Coronary artery (tissue), 2 donors: ENCODE data around the gene DDHD1.

Source experiments
- DNase-seq: peaks from one replicate; pipeline ENCODE4 v3.0.0-alpha.2; 2017; ENCODE audit warnings: low spot score
- H3K27ac ChIP-seq, 2 donors: fragments of 200-600 bp; sonication (generic); one replicate each; pipeline ENCODE4 v1.5.1; 2016 to 2019
- H3K4me3 ChIP-seq: fragments of 200-600 bp; sonication (generic); 2 replicates; pipeline ENCODE4 v1.5.1; 2016; ENCODE audit warnings: mild to moderate bottlenecking, moderate library complexity
- TF ChIP-seq, protein P1 (sequence below): fragments of 200-600 bp; sonication (generic); IDR thresholded peaks from one replicate; pipeline ENCODE4 v1.5.1; 2019; ENCODE audit warnings: antibody characterized with exemption

Gene DDHD1

DNA sequence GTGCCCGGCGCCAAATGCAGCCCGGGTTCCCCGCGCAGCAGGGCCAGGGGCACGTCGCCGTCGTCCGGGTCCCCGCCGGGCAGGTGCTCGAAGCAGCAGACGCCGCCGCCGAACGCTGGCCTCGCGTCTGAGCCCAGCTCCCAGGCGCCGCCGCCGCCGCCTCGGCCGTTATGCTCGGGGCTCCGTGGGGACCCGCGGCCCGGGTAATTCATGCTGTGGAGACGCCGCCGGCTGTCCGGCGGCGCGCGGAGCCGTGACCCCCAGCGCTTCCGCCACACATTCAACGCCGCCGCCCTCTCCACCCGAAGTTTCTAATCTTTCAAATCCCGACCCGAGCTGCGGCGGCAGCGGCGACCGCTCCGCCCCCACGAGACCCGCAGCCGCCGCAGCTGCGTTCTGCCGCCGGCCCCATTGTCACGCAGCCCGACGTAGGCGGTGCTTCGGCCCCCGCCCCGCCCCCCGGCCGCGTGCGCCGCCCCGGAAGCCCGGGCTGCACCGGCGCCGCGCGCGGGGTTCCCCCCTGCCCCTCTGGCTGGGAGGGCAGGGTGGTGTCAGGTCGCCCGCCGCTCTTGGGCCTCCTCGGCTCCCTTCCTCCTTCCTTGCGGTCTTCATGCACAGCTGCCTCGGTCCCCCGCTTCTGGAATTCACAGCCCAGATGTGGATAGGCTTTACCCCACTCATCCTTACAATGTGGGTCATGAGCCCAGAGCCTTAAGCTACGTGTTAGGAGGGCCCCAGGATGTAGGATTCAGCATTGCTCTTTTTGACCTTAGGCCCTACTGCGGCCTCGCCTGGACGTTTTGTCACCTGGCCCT lies at the start of gene DDHD1:
DDHD1 (minus strand) TSS at position 437 of the 815 bp plus-strand sequence; CDS start at position 212, 225 bp downstream.
- peak; percentile 79 for DNase-seq
- Histone ChIP-seq H3K4me3 (peak within 1 kb of the TSS; percentile 97), H3K27ac (peak within 1 kb of the TSS; percentile 88 to 92)
- TF ChIP-seq, protein P1, sequence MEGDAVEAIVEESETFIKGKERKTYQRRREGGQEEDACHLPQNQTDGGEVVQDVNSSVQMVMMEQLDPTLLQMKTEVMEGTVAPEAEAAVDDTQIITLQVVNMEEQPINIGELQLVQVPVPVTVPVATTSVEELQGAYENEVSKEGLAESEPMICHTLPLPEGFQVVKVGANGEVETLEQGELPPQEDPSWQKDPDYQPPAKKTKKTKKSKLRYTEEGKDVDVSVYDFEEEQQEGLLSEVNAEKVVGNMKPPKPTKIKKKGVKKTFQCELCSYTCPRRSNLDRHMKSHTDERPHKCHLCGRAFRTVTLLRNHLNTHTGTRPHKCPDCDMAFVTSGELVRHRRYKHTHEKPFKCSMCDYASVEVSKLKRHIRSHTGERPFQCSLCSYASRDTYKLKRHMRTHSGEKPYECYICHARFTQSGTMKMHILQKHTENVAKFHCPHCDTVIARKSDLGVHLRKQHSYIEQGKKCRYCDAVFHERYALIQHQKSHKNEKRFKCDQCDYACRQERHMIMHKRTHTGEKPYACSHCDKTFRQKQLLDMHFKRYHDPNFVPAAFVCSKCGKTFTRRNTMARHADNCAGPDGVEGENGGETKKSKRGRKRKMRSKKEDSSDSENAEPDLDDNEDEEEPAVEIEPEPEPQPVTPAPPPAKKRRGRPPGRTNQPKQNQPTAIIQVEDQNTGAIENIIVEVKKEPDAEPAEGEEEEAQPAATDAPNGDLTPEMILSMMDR: no peak

DNA sequence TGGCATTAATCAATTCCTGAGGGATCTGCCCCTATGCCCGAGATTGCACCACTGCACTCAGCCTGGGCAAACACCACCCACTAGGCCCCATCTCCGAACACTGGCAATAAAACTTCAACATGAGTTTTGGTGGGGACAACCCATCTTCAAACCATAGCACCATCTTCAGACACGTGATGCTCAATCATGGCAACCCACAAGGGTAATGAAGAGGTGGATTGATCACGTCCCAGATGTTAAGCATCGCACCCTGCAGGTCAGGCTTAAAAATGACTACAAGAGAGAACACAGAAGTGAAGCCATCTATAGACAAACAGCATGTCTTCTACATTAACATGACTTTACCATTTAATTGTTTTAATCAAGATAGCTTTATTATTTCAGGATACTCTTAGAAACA lies 42.8 kb upstream of the DDHD1 start:
- Histone ChIP-seq H3K27ac (no peak overlapping the region), H3K4me3 (no peak overlapping the region)
- TF ChIP-seq, protein P1: no peak
- no peak for DNase-seq

DNA sequence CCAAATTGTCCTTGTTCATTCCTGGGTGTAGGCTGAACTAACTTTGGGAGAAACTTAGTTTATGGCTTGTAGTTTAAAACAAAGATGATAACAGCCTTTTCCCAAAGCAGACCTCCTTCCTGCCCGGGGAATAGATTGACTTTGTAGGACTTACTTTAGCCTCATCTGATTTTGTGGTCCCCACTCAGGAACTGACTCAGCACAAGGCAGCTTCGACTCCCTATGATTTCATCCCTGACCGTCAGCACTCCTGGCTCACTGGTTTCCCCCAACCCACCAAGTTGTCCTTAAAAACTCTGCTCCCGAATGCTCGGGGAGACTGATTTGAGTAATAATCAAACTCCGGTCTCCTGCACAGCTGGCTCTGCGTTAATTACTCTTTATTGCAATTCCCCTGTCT lies 40.1 kb upstream of the DDHD1 start:
- H3K4me3 ChIP-seq: no peak overlapping the region
- TF ChIP-seq, protein P1: no peak
- H3K27ac ChIP-seq: no peak overlapping the region
- DNase-seq: no peak

DNA sequence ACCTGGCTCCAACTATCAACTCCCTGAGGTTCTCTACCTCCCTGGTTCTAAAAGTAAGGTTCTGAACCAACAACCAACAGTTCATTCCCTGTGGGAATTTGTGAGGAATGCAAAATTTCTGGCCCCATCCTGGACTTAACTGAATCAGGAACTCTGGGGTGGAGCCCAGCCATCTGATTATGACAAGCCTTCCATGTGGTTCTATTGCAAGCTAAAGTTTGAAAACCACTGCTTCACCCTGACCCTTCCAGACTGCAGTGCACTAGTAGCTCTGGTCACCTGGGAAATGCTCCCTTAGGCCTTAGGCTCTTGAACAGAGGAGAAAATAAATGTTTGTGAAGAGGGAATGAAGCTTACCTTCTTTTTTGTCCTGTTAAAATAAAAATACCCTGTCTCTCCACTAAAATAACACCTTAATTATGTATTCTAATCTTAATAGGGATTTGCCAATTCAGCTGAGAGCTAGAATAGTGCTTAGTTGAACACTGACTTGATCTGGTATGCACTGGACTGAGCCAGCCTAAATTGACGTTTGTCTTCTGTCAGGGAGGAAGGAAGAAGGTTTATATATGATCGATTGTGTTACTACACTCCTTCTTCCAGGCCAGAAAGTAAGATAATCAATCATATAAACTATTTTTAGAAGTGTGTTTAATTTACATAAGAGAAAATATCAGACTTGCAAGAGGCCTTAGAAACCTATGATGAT lies 39.1 kb upstream of the DDHD1 start:
- no peak for DNase-seq
- Histone ChIP-seq H3K27ac (no peak overlapping the region), H3K4me3 (no peak overlapping the region)
- TF ChIP-seq, protein P1: no peak

DNA sequence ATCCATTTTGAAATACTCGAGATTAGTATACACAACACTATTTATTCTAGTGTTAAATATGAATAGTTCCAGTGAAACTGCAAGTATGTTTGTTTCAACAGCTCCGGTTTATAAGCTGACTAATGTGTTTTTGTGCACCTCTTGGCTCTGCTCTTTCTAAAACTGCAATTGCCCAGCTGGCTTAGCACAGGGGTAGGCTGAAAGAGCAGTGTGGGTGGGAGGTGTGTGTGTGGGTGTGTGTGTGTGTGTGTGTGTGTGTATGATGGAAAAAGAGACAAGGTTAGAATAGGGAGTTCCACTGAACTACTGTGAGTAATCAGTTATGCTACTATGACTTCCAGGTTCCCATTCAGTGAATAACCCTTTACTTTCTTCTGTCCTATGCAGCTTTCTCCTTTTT lies 37.8 kb upstream of the DDHD1 start:
- Histone ChIP-seq H3K4me3 (no peak overlapping the region), H3K27ac (no peak overlapping the region)
- TF ChIP-seq, protein P1: no peak
- DNase-seq: no peak

DNA sequence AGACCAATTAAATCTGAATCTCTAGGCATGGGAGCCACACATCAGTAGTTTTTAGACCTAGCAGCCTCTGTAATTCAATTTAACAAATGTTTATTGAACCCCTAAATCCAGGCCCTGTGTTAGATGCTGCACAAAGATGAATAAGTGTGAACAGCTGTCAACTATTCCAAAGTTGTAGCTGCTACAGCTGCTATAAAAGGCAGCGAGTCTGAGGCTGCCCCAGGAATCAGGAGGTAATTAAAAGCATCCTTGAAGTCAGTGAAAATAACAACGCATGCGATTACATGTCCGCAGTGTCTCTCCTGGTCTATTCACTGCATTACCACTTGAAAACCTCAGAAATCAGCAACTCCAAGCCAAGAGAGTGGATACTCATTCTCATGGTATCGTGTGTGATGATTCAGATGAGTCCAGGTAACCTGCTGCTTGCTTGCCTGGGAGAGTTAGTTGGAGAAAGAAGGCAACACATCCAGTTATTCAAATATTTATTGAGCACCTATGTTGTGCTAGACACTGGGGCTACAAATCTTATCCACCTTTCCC lies 34.9 kb upstream of the DDHD1 start:
- H3K4me3 ChIP-seq: no peak overlapping the region
- H3K27ac ChIP-seq: no peak overlapping the region
- TF ChIP-seq, protein P1: no peak
- DNase-seq: no peak
